Muscle of leg (tissue), 11 donors: ENCODE measurements around the gene ZNF276. TPM values are rescaled to one million over a fixed set of nuclear protein-coding genes. Genes with fewer than 3 reads are reported as not detected.
"Not testable (repeated sequence)": the region's sequence is repeated elsewhere in the genome, so short reads cannot be mapped to it uniquely, and the experiment has no call there.

Experiments
- DNase-seq: peaks from one replicate; pipeline ENCODE4 v3.0.0; 2013
- H3K27ac ChIP-seq: one replicate; pipeline ENCODE4 v1.5.1; 2013; ENCODE audit warnings: mild to moderate bottlenecking, low read length, control low read depth
- H3K27me3 ChIP-seq: one replicate; pipeline ENCODE4 v1.6.1; 2013; ENCODE audit warnings: low read length; ENCODE audit not compliant: control insufficient read depth, insufficient read depth
- H3K36me3 ChIP-seq: one replicate; pipeline ENCODE4 v1.6.1; 2013; ENCODE audit warnings: low read length; ENCODE audit not compliant: control insufficient read depth, insufficient read depth
- H3K4me1 ChIP-seq: one replicate; pipeline ENCODE4 v1.6.1; 2013; ENCODE audit warnings: low read length; ENCODE audit not compliant: control insufficient read depth, insufficient read depth
- H3K4me3 ChIP-seq: one replicate; pipeline ENCODE4 v1.5.1; 2013; ENCODE audit warnings: low read length, control low read depth
- H3K9me3 ChIP-seq: replicated peaks from 2 replicates; pipeline ENCODE4 v1.6.1; 2013; ENCODE audit warnings: low read depth, low read length; ENCODE audit not compliant: control insufficient read depth
- WGBS: methylation state at CpG from one replicate; pipeline ENCODE4 v1.1.5; 2013; ENCODE audit warnings: missing lambda C conversion rate; ENCODE audit not compliant: insufficient coverage; 5-methylcytosine and 5-hydroxymethylcytosine counted together
- polyA plus RNA-seq, 8 donors: library from polyadenylated mRNA; unstranded; fragments of 120-200 nt; gene quantifications; one replicate each; pipeline versions ENCODE4 v1.2.1 to v1.2.3, GENCODE V29; 2013; ENCODE audit warnings: inconsistent platforms in 1 of 8, low replicate concordance in 1 of 8; ENCODE audit not compliant: insufficient read length in 8 of 8, insufficient read depth in 1 of 8
- total RNA-seq: library from RNA; stranded (reverse); fragments of 120-200 nt; gene quantifications from one replicate; pipeline ENCODE4 v1.2.4, GENCODE V29; 2013

The ZNF276 gene
- total and polyA plus RNA-seq, 9 donors: 17.1 to 28.2 (median 21.5) TPM

DNA sequence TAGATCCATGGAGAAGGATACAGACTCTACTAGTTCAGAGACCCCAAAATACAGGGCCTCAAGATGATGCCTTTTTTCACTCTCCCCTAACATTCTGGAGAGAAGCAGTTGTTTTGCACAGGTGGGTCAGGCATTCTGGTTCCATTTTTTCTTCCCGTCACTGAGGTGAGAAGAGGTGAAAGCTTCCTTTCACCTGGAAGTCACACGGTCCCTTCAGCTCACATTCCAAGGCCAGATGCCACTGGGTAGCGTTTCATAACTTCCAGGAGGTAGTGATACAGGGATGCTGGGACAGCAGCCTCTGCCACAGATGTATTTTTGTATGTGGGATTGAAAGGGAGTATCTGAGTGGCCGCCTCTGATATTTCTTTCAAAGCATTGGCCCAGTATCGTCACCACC lies 32.9 kb upstream of the ZNF276 start:
- 100% methylated on average over 1 of the region's 5 CpGs for WGBS
- Histone ChIP-seq H3K27ac (no peak overlapping the region), H3K27me3 (no peaks in the 10 kb centered on the region), H3K4me3 (no peak overlapping the region), H3K36me3 (peaks cover 33% of the 10 kb centered on the region), H3K9me3 (no peaks in the 10 kb centered on the region), H3K4me1 (peaks cover 13% of the 10 kb centered on the region)
- DNase-seq: no peak

DNA sequence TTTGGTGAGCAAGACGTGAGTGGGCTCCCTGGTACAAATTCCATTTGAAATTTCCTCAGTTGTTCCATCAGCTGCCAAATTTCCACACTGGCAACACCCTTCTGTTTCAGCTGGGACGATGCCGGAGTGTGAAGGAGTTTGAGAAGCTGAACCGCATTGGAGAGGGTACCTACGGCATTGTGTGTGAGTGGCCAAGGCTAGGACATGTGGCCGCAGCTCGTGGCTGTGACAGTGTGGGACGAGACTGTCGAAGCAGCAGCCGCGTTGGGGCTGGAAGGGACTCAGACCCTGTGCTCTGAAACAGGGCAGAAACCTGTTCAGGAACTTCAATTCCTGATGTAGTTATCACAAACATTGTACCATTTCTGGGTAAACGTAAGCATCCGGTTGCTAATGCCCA lies 32.2 kb upstream of the ZNF276 start:
- Histone ChIP-seq H3K9me3 (no peaks in the 10 kb centered on the region), H3K36me3 (peaks cover 39% of the 10 kb centered on the region), H3K27ac (no peak overlapping the region), H3K4me1 (peaks cover 13% of the 10 kb centered on the region), H3K27me3 (no peaks in the 10 kb centered on the region), H3K4me3 (no peak overlapping the region)
- 93% methylated on average over 13 of the region's 13 CpGs for WGBS
- no peak for DNase-seq

DNA sequence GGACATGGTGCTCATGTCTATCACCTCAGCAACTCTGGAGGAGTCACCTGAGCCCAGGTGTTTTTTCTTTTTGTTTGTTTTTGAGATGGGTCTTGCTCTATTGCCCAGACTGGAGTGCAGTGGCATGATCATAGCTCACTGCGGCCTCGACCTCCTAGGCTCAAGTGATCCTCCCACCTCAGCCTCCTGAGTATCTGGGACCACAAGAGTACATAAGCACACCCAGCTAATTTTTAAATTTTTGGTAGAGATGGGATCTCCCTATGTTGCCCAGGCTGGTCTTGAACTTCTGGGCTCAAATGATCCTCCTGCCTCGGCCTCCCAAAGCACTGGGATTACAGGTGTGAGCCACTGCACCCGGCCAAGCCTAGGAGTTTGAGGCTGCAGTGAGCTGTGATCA lies 31.7 kb upstream of the ZNF276 start:
- not testable (repeated sequence) for H3K27ac ChIP-seq, H3K27me3 ChIP-seq, DNase-seq, H3K9me3 ChIP-seq, H3K4me3 ChIP-seq
- Histone ChIP-seq H3K36me3 (peaks cover 43% of the 10 kb centered on the region), H3K4me1 (peaks cover 13% of the 10 kb centered on the region)
- 83% methylated on average over 1 of the region's 4 CpGs for WGBS

DNA sequence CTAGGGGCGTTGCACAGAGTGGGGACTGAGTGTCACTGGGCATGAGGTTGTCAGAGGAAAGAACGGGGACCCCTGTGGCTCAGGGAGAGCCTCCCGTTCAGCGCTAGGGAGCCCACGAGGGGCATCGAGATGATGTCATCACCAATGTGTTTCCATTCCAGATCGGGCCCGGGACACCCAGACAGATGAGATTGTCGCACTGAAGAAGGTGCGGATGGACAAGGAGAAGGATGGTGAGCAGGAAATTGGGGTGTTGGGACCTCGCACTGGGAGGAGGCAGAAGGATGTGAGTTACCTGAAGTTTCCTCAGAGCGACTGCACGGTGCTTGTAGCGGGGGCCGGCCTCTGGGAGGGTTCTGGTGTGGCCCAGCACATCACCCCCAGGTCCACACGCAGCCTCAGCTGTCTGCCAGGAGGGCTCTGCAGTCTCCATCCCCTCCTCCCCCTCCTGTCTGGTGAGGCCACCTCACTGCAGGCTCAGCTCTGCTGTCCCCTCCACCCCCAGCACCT lies 30.9 kb upstream of the ZNF276 start:
- Histone ChIP-seq H3K27ac (no peak overlapping the region), H3K4me1 (peaks cover 13% of the 10 kb centered on the region), H3K36me3 (peaks cover 49% of the 10 kb centered on the region), H3K27me3 (no peaks in the 10 kb centered on the region), H3K4me3 (no peak overlapping the region), H3K9me3 (no peaks in the 10 kb centered on the region)
- WGBS: 92% methylated on average over 9 of the region's 16 CpGs
- no peak for DNase-seq

DNA sequence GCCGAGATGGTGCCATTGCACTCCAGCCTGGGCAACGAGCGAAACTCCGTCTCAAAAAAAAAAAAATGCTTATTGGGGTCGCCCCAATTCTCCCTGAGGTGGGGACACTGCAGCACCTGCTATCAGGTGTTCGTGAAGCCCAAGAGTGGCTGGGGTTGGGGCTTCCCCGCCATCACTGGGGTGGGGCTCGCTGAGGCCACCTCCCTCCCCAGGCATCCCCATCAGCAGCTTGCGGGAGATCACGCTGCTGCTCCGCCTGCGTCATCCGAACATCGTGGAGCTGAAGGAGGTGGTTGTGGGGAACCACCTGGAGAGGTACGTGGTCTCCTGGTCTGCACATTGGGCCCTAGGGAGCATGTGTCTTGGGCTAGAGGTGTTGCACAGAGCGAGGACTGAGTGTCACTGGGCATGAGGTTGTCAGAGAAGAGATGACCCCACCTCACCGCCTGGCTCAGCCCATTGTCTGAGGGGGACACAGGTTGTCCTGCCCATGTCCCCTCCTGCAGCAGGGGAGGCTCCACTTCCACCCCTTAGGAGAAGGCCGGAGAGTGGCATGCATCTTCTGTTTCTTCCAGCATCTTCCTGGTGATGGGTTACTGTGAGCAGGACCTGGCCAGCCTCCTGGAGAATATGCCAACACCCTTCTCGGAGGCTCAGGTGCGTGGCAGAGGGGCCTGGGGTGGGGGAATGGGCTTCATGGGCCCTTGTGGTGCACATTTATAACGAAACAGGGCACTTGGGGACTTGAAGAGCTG lies 29.9 kb upstream of the ZNF276 start:
- Histone ChIP-seq H3K4me1 (peaks cover 14% of the 10 kb centered on the region), H3K9me3 (no peaks in the 10 kb centered on the region), H3K27ac (no peak overlapping the region), H3K36me3 (peaks cover 52% of the 10 kb centered on the region), H3K27me3 (no peaks in the 10 kb centered on the region), H3K4me3 (no peak overlapping the region)
- WGBS: 87% methylated on average over 12 of the region's 21 CpGs
- DNase-seq: no peak

DNA sequence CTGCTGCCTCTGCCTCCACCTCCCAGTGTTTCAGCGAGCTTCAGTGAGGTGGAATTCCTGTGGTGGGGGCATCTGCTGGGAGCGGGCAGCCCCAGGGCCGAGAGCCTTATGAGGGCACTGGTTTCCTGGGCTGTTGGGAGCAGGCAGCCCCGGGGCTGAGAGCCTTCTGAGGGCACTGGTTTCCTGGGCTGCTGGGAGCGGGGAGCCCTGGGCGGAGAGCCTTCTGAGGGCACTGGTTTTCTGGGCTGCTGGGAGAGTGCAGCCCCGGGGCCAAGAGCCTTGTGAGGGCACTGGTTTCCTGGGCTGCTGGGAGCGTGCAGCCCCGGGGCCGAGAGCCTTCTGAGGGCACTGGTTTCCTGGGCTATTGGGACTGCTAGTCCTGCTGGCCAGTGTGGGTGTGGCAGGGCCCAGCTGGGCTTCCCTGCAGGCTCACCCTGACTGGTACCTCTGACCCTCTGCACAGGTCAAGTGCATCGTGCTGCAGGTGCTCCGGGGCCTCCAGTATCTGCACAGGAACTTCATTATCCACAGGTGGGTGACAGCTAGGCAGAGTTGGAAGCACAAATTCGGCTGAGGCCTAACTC lies 29.3 kb upstream of the ZNF276 start:
- no peak overlapping the region for H3K27ac ChIP-seq
- H3K4me1 ChIP-seq: peaks cover 19% of the 10 kb centered on the region
- H3K27me3 ChIP-seq: no peaks in the 10 kb centered on the region
- WGBS: 94% methylated on average over 9 of the region's 13 CpGs
- H3K4me3 ChIP-seq: no peak overlapping the region
- no peaks in the 10 kb centered on the region for H3K9me3 ChIP-seq
- no peak for DNase-seq
- H3K36me3 ChIP-seq: peaks cover 52% of the 10 kb centered on the region

DNA sequence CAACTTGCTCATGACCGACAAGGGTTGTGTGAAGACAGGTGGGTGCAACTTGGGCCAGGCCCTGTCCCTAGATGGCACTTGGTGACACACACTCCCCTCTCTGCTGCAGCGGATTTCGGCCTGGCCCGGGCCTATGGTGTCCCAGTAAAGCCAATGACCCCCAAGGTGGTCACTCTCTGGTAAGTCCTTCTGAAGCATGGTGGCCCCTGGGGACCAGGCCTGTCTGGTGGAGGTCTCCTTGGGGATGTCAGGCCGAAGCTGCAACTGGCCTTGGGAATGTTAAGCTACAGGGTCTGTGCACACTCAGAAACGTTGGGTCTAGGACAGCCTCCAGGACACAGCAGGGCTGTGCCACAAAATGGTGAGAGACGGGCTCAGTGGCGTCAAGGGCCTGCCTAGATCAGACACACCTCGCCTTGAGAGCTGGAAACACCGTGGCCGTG lies 28.0 kb upstream of the ZNF276 start:
- Histone ChIP-seq H3K4me1 (peaks cover 23% of the 10 kb centered on the region), H3K9me3 (no peaks in the 10 kb centered on the region), H3K27ac (no peak overlapping the region), H3K36me3 (peaks cover 52% of the 10 kb centered on the region), H3K4me3 (no peak overlapping the region), H3K27me3 (no peaks in the 10 kb centered on the region)
- WGBS: 86% methylated on average over 10 of the region's 11 CpGs
- DNase-seq: no peak

DNA sequence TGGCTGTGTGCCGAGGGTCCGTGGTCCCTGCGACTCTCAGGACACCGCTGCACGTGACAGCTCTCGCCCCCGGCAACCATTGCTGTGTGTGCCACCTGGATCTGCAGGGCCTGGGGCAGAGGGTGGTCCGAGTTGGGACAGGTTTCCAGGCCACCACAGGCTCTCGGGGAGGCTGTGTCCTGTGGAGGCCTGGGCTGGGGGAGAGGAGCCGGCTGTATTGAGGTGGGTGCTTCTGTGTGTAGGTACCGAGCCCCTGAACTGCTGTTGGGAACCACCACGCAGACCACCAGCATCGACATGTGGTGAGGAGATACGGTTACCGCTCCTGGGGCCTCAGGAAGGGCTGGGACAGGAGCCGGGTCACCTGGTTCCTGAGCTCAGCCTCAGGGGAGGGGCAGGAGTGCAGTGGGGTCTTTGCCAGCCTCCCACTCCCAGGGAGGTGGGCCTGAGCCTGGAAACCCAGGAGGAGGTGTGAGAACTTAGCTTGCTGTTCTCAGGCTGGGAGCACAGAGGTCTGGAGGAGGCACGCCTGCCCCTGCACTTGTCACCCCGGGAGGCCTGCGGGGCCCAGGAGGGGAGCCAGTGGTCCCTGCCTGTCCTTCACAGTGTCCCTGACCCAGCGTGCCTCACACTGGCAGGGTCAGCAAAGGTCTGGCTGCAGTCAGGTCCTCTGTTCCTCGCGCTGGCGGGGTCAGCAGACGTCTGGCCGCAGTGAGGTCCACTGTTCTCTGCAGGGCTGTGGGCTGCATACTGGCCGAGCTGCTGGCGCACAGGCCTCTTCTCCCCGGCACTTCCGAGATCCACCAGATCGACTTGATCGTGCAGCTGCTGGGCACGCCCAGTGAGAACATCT lies 27.2 kb upstream of the ZNF276 start:
- DNase-seq: no peak
- H3K36me3 ChIP-seq: peaks cover 52% of the 10 kb centered on the region
- WGBS: 82% methylated on average over 32 of the region's 32 CpGs
- H3K4me3 ChIP-seq: no peak overlapping the region
- H3K27me3 ChIP-seq: no peaks in the 10 kb centered on the region
- H3K27ac ChIP-seq: no peak overlapping the region
- peaks cover 23% of the 10 kb centered on the region for H3K4me1 ChIP-seq
- H3K9me3 ChIP-seq: no peaks in the 10 kb centered on the region

DNA sequence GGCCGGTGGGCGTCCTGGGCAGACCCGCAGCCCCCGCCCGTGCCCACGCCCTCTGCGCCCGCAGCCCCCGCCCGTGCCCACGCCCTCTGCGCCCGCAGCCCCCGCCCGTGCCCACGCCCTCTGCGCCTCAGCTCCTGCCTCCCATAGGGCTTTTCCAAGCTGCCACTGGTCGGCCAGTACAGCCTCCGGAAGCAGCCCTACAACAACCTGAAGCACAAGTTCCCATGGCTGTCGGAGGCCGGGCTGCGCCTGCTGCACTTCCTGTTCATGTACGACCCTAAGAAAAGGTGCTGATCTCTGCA lies 26.6 kb upstream of the ZNF276 start:
- not testable (repeated sequence) for H3K27ac ChIP-seq, H3K9me3 ChIP-seq, DNase-seq, H3K27me3 ChIP-seq, H3K4me3 ChIP-seq
- H3K36me3 ChIP-seq: peaks cover 52% of the 10 kb centered on the region
- 89% methylated on average over 9 of the region's 23 CpGs for WGBS
- peaks cover 25% of the 10 kb centered on the region for H3K4me1 ChIP-seq
